ENCODE results near the gene ZBTB7C. TPM values are rescaled to one million over a fixed set of nuclear protein-coding genes. Genes with fewer than 3 reads are reported as not detected.

ZBTB7C gene
- total and polyA plus RNA-seq, 4 donors = 0.19 to 1.1 (median 0.45) TPM

DNA sequence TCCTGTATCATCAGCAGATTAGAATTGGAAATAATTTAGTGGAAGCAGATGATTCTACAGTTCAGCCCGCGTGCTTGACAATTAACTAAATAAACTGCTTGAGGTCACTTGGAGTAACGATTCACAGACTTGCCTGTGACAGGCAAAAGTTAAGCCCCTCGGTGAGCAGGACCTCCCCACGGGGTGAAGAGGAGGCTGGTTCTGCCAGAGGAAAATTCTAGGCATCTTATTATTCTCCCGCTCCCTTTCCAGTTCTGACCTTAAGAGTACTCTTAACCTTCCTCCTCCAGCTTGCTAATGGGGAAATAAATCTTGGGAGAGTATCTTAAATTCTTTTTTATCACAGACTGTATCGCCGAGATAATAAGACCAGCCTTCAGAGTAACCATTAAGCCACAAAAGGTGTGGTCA is 309.0 kb downstream of the ZBTB7C start (continued):
- TF ChIP-seq, protein P1, sequence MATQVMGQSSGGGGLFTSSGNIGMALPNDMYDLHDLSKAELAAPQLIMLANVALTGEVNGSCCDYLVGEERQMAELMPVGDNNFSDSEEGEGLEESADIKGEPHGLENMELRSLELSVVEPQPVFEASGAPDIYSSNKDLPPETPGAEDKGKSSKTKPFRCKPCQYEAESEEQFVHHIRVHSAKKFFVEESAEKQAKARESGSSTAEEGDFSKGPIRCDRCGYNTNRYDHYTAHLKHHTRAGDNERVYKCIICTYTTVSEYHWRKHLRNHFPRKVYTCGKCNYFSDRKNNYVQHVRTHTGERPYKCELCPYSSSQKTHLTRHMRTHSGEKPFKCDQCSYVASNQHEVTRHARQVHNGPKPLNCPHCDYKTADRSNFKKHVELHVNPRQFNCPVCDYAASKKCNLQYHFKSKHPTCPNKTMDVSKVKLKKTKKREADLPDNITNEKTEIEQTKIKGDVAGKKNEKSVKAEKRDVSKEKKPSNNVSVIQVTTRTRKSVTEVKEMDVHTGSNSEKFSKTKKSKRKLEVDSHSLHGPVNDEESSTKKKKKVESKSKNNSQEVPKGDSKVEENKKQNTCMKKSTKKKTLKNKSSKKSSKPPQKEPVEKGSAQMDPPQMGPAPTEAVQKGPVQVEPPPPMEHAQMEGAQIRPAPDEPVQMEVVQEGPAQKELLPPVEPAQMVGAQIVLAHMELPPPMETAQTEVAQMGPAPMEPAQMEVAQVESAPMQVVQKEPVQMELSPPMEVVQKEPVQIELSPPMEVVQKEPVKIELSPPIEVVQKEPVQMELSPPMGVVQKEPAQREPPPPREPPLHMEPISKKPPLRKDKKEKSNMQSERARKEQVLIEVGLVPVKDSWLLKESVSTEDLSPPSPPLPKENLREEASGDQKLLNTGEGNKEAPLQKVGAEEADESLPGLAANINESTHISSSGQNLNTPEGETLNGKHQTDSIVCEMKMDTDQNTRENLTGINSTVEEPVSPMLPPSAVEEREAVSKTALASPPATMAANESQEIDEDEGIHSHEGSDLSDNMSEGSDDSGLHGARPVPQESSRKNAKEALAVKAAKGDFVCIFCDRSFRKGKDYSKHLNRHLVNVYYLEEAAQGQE (IDR thresholded peaks at IDR 0.05) = no peak
- TF ChIP-seq YY1 (IDR thresholded peaks at IDR 0.05) = no peak
- TF ChIP-seq, protein P2, sequence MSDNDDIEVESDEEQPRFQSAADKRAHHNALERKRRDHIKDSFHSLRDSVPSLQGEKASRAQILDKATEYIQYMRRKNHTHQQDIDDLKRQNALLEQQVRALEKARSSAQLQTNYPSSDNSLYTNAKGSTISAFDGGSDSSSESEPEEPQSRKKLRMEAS (IDR thresholded peaks at IDR 0.05) = no peak

DNA sequence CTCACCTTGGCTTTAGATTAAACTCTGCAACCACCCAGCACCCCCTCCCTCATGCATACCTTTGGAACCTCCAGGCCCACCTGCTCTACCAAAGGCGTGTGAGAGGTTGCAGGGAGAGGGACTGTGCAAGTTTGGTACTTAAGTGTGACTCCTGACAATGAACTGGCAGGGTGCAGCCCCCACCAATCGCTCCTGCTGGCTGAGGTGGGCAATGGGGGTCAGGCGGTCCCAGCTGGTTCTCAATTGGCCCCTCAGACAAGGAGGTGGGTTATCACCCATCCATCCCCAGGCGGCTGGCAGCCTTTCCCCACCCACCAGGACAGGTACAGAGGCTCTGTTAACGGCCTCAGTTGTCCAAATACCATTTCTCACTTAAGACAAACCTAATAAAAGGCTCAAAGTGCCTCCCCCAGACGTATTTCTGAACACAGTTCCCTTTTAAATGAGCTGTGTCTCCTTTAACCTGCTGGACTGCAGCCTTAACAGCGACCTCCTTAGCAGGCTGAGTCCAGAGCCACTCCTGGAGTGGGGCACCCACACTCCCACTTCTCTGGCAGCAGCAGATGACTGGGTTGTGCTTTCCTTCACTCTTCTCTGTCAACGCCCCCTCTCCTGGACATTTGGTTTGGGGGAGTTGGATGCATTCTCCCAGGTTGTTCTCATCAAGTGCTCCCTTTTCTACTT is 309.6 kb downstream of the ZBTB7C start:
- no peak for DNase-seq (ENCODE audit: low spot score)
- WGBS = 82% methylated on average over 8 of the region's 8 CpGs

DNA sequence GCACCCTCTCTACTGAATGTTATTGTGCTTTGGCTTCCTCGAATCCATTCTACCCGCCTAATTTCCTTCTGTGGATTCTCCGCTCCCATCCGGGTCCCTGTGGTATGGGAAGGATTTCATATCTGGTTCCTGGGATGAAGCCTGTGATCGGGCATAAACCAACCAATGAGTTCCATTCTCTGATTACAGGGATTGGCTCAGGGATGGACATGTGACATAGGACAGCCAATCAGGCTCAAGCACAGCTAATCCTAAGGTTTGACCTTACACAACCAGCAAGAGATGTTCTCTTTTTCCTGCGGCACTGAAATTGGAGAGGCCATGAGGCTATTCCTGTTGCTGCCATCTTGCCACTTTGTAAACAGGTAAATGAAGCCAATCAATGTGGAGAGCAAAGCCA is 310.6 kb downstream of the ZBTB7C start:
- Histone ChIP-seq H3K27me3 (ENCODE audit: control insufficient read depth in 4 of 4, insufficient read depth in 4 of 4, low read length in 3 of 4) (no peaks in the 10 kb centered on the region), H3K4me1 (ENCODE audit: control insufficient read depth in 4 of 4, insufficient read depth in 4 of 4, low read length in 3 of 4) (no peaks in the 10 kb centered on the region), H3K36me3 (ENCODE audit: control insufficient read depth in 4 of 4, insufficient read depth in 3 of 4, low read depth in 1 of 4, low read length in 3 of 4) (no peaks in the 10 kb centered on the region), H3K9ac (ENCODE audit: low read depth in 1 of 2, low read length in 2 of 2) (no peak overlapping the region), H3K27ac (ENCODE audit: low read depth in 1 of 2, low read length in 2 of 2) (no peak overlapping the region), H3K4me3 (ENCODE audit: low read depth in 1 of 3, low read length in 3 of 3) (no peak overlapping the region), H3K9me3 (ENCODE audit: control insufficient read depth in 4 of 4, low read length in 3 of 4) (no peaks in the 10 kb centered on the region)
- DNase-seq (ENCODE audit: low spot score) = no peak
- WGBS = 98% methylated on average over 6 of the region's 6 CpGs
- TF ChIP-seq, protein P3, sequence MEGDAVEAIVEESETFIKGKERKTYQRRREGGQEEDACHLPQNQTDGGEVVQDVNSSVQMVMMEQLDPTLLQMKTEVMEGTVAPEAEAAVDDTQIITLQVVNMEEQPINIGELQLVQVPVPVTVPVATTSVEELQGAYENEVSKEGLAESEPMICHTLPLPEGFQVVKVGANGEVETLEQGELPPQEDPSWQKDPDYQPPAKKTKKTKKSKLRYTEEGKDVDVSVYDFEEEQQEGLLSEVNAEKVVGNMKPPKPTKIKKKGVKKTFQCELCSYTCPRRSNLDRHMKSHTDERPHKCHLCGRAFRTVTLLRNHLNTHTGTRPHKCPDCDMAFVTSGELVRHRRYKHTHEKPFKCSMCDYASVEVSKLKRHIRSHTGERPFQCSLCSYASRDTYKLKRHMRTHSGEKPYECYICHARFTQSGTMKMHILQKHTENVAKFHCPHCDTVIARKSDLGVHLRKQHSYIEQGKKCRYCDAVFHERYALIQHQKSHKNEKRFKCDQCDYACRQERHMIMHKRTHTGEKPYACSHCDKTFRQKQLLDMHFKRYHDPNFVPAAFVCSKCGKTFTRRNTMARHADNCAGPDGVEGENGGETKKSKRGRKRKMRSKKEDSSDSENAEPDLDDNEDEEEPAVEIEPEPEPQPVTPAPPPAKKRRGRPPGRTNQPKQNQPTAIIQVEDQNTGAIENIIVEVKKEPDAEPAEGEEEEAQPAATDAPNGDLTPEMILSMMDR (IDR thresholded peaks at IDR 0.05; ENCODE audit: low read depth, low read length, missing input control) = no peak

More for the DNA sequence above, 309.6 kb downstream of the ZBTB7C start:
- TF ChIP-seq RAD21 (IDR thresholded peaks at IDR 0.05) = no peak
- TF ChIP-seq SP1 (IDR thresholded peaks at IDR 0.05) = no peak
- no peak for TF ChIP-seq TAF1 (conservative IDR thresholded peaks at IDR 0.05)
- TF ChIP-seq YY1 (IDR thresholded peaks at IDR 0.05) = no peak
- TF ChIP-seq, protein P2 (IDR thresholded peaks at IDR 0.05) = no peak
- TF ChIP-seq HNF4G (IDR thresholded peaks at IDR 0.05) = no peak
- TF ChIP-seq EGR1 (IDR thresholded peaks at IDR 0.05; ENCODE audit: low read depth in 2 of 2) = no peak
- H3K9me3 ChIP-seq (ENCODE audit: control insufficient read depth in 4 of 4, low read length in 3 of 4) = no peaks in the 10 kb centered on the region
- H3K9ac ChIP-seq (ENCODE audit: low read depth in 1 of 2, low read length in 2 of 2) = no peak overlapping the region
- no peaks in the 10 kb centered on the region for H3K36me3 ChIP-seq (ENCODE audit: control insufficient read depth in 4 of 4, insufficient read depth in 3 of 4, low read depth in 1 of 4, low read length in 3 of 4)
- H3K27ac ChIP-seq (ENCODE audit: low read depth in 1 of 2, low read length in 2 of 2) = no peak overlapping the region
- H3K4me1 ChIP-seq (ENCODE audit: control insufficient read depth in 4 of 4, insufficient read depth in 4 of 4, low read length in 3 of 4) = no peaks in the 10 kb centered on the region
- no peak overlapping the region for H3K4me3 ChIP-seq (ENCODE audit: low read depth in 1 of 3, low read length in 3 of 3)
- no peaks in the 10 kb centered on the region for H3K27me3 ChIP-seq (ENCODE audit: control insufficient read depth in 4 of 4, insufficient read depth in 4 of 4, low read length in 3 of 4)

Data from liver (tissue), 9 donors.